NAMALWA (cell line): ENCODE results near the gene KCNH8.
"Not testable (repeated sequence)": the region's sequence is repeated elsewhere in the genome, so short reads cannot be mapped to it uniquely, and the experiment has no call there.

Experiments
- DNase-seq: peaks from one replicate; pipeline ENCODE4 v3.0.0-alpha.2; 2015; ENCODE audit warnings: low spot score

KCNH8 gene

DNA sequence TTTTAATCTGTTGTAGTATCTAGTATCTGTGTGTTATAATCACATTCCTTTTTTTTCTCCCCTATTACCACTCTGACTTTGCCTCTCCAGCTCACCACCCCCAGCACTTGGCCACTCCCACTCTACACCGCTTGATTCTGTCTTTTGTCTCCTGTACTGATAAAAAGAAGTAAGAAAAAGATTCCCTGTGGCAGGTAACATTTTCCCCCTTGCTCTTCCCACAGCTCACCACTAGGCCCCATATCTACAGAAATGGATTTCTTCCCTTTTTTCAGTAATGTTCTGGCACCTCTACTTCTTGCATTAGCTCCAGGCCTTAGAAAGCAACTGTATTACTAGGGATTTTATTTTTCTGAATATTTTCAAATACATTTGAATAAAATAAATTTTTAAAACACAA is 25.6 kb downstream of the KCNH8 start:
- DNase-seq: no peak

GRCh38 chr3:19183584-19183983 is 35.3 kb downstream of the KCNH8 start:
- peak; percentile 5 for DNase-seq

DNA sequence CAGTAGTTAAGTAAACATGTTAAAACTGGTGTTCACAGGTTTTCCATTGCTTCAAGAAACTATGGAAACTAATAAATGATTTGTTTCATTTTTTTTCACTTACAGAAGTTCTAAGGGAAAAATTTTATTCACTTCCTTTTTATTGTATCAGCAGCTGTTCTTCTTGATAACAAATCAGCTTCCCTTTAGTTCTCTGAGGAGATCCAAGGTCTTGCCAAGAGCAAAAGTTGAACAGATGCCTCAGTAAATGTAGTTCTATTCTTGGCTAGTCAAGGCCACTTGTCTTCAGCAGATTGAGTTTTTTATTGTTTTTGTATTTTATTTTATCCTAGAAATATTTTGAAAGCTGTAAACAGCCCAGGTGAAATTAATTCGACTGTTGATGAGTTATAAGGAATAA is 41.8 kb downstream of the KCNH8 start:
- DNase-seq: no peak

GRCh38 chr3:19190602-19191001 is 42.3 kb downstream of the KCNH8 start:
- DNase-seq: no peak

GRCh38 chr3:19199131-19199530 is 50.8 kb downstream of the KCNH8 start:
- no peak for DNase-seq

GRCh38 chr3:19202303-19202702 is 54.0 kb downstream of the KCNH8 start:
- no peak for DNase-seq

DNA sequence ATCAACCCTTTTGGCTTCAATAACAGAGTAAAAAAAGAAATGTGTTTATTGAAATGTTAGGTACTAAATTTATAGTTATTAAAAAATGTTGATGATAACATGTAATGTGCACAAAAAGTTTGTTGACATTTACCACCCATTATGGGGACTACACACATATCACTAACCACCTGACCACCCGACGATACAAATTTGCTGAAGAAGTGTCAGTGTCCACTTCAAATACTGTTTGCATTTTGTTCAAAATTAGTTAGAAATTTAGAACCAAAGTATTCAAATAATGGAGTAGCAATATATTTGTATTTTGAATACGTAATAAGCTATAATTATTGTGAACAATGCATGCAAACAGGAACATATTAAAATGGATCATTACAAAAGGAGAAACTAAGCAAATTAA is 54.4 kb downstream of the KCNH8 start:
- no peak for DNase-seq

DNA sequence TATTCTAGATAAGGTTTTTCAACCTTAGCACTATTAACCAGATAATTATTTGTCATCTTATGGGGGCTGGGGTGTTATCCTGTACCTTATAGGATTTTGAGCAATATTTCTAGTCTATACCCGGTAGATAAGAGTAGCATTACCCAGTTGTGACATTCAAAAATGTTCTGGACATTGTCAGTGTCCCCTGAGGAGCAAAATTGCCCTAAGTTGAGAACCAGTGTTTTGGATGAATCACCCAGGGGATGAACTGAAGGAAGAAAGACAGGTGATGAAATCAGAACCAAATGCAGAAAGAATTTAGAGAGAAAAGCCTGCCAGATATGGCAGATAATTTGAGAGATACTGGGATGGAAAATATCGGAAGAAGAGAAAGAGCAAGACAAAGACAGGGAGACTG is 58.2 kb downstream of the KCNH8 start:
- no peak for DNase-seq

GRCh38 chr3:19213603-19214220 is 65.4 kb downstream of the KCNH8 start:
- DNase-seq: peak; percentile 33

DNA sequence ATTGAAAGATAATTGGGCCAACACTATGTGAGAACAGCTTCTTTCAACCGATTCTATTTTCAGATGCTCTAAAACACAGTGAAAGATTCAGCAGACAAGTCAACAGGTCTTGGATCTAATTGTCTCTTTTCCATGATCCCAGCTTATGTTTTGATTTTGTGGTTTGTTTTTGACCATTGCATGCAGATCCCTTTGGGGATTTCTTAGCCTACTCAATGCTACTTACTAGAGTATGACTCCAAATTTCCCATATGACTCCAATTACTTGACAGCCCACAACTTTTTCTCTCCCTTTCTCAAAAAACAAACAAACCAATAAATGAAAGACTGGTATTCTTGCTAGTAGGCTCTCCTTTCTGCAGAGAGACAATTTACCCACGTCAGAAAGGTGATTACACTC is 67.1 kb downstream of the KCNH8 start:
- DNase-seq: no peak

DNA sequence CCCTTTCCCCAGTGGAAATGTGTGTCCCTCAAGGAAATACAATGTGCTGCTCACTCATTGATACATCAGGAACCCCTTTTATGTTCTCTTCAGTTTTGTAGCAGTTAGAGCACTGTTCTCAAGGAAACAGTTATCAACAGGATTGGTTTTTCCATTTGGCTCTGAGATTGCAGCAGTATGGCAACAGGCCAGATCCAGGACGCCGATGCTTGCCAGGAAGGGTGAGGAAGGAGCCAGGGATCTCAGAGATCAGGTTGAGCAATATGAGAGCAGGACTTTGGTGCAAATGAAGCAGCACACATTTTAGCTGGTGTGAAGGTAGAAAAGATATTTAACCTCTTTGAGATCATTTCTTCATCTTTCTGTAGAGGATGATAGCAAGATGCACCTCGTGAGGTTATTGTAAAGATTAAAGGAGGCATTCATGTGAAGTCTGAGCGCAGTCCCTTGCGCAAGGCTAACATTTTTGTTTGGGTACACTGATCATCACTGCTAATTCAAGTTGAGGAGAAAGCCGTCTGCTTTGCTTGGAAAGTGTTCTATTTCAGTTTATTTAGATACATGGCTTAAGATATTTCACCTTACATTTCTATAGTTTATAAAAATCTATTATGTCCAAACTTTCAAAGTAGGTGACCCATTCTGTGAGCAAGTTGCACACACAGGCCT is 68.5 kb downstream of the KCNH8 start:
- DNase-seq: no peak

DNA sequence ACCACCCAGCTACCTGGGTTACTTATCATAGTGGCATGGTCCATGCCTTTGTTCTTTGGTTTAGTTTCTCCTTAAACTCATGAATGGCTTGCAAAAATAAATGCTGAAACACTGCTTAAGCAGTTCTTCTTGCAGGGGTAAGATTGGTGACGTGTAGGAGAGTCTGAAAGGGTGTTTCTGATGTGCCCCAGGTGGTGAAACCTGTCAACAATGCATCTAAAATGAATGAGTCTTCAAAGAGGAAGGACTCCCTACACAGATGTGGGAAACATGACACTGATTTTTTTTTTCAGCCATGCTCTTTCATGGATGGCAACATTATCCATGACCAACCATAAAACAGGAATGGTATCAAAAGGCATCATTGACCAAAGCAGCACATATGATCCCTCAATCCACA is 72.0 kb downstream of the KCNH8 start:
- no peak for DNase-seq

- no peak for DNase-seq
These were observed 72.8 kb downstream of the KCNH8 start for GRCh38 chr3:19221081-19221480.

- no peak for DNase-seq
These were observed 78.2 kb downstream of the KCNH8 start for GRCh38 chr3:19226479-19226878.

DNA sequence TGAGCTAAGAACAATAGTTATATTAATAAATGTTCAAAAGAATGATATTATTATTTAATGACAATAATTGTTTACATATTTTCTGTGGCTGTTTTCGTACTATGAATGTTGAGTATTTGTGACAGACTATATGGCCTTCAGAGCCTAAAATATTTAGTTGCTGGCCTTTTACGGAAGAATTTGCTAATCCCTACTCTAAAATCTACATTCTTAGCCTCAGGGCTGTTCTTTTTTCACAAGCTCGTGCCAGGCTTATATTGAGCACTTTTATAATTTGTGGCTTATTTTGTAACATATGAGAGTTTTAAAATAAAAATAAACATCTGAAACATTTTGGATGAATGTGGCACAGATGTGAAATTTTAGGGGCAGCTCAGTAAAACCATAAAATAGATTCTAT is 79.9 kb downstream of the KCNH8 start:
- DNase-seq: no peak

- peak; percentile 16 for DNase-seq
These were observed 80.8 kb downstream of the KCNH8 start for GRCh38 chr3:19229086-19229485.

DNA sequence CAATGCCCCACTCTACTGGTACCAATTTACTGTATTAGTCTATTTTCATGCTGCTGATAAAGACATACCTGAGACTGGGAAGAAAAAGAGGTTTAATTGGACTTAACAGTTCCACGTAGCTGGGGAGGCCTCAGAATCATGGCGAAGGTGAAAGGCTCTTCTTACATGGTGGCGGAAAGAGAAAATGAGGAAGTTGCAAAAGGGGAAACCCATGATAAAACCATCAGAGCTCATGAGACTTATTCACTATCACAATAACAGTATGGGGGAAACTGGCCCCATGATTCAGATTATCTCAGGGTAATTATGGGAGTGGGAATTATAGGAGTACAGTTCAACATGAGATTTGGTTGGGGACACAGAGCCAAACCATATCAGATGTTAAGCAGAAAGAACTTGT is 81.6 kb downstream of the KCNH8 start:
- DNase-seq: peak; percentile 19

DNA sequence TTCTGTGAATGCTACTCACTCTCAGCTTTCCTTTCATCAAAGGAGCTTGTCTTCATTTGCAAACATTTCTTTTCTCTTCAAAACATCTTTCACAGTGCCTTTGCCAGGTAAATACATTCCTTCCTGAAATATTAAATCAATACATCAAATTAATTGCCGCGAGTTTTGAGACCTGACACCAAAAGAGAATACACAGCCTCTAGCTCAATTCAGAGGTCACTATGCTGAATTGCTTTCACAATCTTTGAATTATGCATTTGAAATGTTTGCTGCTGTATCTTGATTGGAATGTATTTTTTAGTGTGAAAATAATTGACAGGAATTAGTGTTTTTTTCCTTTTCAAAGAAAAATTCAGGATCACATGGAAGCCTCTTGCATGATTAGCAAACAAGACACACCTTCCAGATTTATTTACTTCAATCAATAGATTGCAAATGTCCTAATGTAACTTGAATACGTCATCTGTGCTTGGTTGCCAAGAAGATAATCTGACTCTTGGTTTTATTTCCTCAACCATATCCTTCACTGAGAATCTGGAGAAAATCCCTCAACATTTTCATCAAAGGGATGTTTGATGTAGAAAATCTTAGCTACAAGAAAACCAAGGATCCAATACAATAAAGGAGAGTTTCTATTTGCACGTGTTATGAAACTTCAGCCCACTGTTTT is 83.6 kb downstream of the KCNH8 start:
- no peak for DNase-seq

DNA sequence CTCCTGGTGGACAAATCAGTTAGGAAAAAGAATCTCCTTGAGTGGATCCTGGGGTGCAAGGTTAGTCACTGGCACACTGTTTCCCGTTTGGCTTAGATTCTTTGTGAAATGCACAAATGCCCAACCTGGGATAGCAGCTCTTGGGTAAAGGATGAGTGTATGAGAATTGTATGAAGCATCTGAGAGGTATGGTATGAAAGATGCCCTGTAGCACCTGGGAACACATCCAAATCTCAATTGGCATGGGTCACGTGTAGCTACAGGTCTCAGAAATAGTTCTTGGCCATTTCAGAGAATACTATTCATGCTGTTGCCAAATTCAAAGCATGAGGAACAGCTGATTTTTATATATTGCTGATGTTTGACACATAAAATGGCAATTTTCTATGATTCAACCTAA is 84.3 kb downstream of the KCNH8 start:
- DNase-seq: no peak

GRCh38 chr3:19233882-19234784 is 85.8 kb downstream of the KCNH8 start:
- not testable (repeated sequence) for DNase-seq

GRCh38 chr3:19248143-19248542 is 99.8 kb downstream of the KCNH8 start:
- DNase-seq: no peak

DNA sequence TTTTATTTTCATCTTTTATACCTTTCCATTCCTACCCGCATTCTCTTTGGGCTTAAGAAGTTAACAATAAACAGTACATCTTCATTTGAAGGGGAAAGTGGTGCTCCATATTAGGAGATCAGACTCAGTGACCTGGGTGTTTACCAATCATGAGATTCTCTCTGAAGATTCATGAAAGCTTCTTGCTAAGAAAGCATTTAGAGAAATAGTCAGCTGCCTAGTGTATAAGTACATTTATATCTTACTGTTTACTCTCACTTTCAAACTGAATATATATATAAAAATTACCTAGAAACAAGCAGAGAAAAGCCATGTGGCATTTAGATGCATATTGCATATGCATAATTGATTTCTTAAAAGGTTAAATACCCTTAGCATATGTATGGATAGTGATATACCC is 100.5 kb downstream of the KCNH8 start:
- DNase-seq: no peak
